Measurements from ENCODE around the gene FGFBP3. TPM values are rescaled to one million over a fixed set of nuclear protein-coding genes. Genes with fewer than 3 reads are reported as not detected.

Gene FGFBP3
- polyA plus RNA-seq, 4 donors: 2.9 to 3.3 (median 3.2) TPM

GRCh38 chr10:91864099-91864498, 45.2 kb downstream of the FGFBP3 start:
- DNase-seq (ENCODE audit: low read depth in 4 of 4, low spot score in 3 of 4): no peak

- DNase-seq (ENCODE audit: low read depth in 4 of 4, low spot score in 3 of 4): no peak
Observed at GRCh38 chr10:91860885-91861284, 48.4 kb downstream of the FGFBP3 start.

GRCh38 chr10:91856637-91857036, 52.6 kb downstream of the FGFBP3 start:
- DNase-seq (ENCODE audit: low read depth in 4 of 4, low spot score in 3 of 4): no peak

Other genes starting within 250 kb of the FGFBP3 start
- 10 to 100 TPM; 56.0 to 69.6 (median 62.5) TPM for gene TNKS2, start 111.1 kb downstream of the FGFBP3 start, polyA plus RNA-seq (ENCODE audit: insufficient read length in 4 of 4)
- gene BTAF1, start 14.3 kb upstream of the FGFBP3 start, polyA plus RNA-seq (ENCODE audit: insufficient read length in 4 of 4): 10 to 100 TPM; 38.3 to 58.3 (median 46.4) TPM

Data from left renal pelvis (tissue), 4 donors.